COLO829 (cell line): ENCODE measurements around the gene IFT57.

ENCODE experiments used
- DNase-seq: peaks from one replicate; pipeline ENCODE4 v3.0.0; 2012; ENCODE audit warnings: low spot score

Gene IFT57

DNA sequence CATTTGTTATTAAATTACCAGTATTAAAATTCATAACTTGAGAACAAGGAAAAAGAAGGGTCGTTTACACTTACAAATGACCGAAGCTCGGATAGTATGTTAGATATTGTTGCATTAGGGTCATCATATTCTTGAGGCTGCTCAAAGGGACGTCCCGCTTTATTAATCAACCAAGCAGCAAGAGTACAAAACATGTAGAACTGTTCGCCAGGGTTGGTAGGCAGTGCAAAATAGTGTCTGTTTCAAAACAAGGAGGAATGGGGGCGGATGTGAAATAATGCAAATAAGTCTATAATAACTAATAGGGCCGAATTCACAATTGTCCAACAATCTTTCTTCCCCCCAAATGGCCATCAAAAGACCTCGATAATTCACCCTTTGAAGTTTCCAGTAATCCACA, 2.9 kb downstream of the IFT57 start:
- no peak for DNase-seq

DNA sequence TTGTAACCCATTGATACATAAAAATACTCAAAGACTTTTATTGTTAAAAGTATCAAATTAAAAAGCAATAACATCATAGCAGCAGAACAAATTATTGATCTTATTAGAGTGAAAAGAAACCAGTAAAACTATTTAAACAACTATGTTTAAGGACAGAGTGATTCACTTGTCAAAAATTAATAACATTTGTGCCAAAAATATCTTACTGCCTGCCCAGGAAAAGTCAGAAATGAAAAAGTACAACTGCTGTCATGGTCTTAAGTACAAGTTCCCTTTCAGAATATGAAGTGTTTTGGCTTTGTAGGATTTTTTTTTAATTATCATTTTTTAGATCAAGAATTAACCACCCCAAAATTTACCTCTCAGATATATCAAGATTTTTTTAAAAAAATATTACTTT, 3.4 kb downstream of the IFT57 start:
- no peak for DNase-seq

DNA sequence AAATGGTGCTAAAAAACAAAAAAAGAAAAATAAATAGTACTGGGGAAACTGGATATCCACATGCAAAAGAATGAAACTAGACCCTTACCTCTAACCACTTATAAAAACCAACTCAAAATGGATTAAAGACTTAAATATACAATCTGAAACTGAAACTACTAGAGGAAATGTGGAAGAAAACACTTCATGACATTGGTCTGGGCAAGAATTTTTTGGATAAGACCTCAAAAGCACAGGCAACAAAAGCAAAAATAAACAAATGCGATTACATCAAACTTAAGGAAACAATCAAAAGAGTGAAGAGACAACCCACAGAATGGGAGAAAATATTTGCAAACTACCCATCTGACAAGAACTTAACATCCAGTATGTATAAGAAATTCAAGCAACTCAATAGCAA, 6.4 kb downstream of the IFT57 start:
- no peak for DNase-seq

- no peak for DNase-seq
These were observed 12.6 kb downstream of the IFT57 start for GRCh38 chr3:108209579-108209978.

GRCh38 chr3:108208831-108209230, 13.4 kb downstream of the IFT57 start:
- DNase-seq: no peak

DNA sequence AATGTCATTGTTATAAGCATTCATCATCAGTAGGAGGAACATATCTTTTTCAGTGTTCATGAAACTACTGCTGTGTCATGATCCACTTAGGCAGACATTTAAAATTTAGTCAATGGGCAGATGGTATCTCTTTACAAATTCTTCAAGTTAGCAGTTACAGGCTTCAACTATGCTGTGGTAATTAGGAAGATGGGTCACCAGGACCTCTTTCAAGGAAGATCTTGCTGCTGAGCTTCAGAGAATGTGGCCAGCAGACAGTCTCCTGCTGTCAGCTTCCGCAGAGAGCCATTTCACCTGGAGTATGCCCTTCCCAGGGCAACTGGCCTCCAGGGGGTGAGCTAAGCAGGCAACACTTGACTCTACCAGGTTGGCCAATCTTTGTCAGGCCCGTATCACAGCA, 19.4 kb downstream of the IFT57 start:
- no peak for DNase-seq

DNA sequence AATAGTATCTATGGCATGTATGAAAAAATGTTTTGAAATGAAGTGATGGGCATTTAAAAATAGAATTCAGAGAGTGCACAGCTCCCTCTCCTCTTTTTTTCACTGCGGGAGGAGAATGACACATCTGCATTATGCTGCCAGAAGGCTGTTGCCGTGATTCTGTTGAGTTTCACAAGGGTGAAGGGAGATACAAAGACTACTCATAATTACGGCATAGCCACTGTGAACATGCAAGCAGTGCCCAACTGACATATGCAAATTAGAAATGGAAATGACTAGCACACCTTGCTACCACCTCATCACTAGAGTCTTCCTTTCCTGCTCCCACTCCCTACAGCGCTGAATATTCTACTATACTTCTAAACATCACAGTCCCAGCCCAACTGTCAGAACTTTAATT, 20.1 kb downstream of the IFT57 start:
- DNase-seq: no peak

- DNase-seq: no peak
These were observed 21.0 kb downstream of the IFT57 start for GRCh38 chr3:108201258-108201657.

- no peak for DNase-seq
These were observed 21.6 kb downstream of the IFT57 start for GRCh38 chr3:108200578-108200977.

DNA sequence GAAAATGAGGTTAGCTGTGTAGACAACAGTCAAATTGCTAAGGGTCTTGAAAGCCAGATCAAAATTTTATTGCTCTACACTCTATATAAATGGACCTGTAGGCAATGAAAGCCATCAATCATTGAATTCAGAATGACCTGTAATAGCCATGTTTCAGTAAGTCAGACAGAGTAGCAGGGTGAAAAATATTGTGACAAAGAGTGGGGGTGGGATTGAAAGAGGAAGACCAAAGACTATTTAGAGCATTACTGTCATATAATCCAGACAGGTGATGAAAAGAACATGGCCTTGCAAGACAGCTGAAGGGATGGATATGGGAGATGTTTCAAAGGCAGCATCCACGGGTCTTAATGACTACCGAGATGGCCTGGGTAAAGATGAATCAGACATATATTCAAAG, 22.2 kb downstream of the IFT57 start:
- no peak for DNase-seq

DNA sequence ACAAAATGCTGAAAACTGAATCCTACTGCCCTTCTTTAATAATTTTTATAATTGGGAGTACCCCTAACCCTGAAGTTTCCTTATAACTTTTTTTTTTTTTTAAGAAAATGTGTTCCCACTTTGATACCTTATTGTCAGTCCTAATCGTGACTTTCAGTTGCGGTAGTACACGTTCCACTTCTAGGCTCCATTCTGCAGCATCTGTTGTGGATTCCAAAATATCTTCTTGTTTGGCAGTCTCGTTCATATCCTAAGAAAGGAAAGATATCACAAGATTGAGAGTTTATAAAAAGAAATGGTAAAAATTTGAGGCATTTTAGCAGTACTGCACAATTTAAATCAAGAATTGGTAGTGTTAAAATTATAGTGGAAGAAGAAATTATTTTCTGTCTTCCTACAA, 30.8 kb downstream of the IFT57 start:
- no peak for DNase-seq

GRCh38 chr3:108190346-108190745, 31.9 kb downstream of the IFT57 start:
- DNase-seq: no peak

GRCh38 chr3:108189440-108189839, 32.8 kb downstream of the IFT57 start:
- no peak for DNase-seq

DNA sequence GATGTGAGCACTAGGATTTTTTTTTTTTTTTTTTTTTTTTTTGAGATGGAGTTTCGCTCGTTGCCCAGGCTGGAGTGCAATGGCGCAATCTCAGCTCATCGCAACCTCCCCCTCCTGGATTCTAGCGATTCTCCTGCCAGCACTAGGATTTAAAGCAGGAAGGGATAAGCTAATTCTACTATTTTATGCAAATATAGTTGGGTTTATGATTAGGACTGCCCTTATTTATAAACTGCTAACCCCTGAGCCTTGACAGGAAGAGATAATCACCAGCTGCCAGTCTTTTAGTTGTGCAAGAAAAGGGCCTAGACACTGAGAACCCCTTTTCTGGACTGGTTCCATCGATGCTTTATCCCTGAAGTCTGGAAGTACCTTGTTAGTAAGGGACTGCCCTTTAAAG, 36.7 kb downstream of the IFT57 start:
- DNase-seq: no peak

GRCh38 chr3:108184824-108185223, 37.4 kb downstream of the IFT57 start:
- DNase-seq: no peak

DNA sequence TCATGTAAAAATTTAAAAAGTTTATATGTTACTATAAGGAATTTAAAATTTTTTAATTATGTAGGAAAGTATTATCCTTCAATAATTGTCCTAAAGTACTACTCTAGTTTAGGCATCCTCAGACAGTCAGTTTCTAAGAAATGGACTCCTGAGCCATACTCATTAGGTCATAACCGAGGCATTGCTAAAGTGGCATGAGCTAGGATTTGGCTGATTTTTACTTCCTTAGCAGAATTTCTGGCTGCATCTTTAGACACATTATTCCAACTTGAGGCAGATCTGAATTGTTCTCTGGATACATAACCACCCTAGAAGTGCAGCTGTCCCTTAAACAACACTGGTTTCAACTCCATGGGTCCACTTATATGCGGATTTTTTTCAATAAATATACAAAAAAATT, 38.3 kb downstream of the IFT57 start:
- DNase-seq: no peak

DNA sequence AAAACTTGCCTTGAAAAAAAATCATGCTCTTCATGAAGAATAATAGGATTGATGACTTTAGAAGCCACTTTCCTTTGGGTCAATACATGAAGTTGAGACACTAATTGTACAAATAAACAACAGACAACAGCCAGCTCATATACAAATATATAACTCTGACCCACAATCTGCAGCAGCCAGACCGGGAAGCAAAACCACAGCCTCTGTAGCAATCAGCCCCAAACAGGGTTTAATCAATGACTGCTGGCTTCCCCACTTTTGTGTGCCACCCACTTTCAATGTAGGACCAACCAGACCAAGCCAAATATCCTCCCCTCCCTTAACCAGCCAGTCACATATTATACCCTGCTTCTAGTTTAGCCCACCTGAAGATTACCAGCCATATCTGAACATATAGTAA, 39.0 kb downstream of the IFT57 start:
- DNase-seq: no peak

DNA sequence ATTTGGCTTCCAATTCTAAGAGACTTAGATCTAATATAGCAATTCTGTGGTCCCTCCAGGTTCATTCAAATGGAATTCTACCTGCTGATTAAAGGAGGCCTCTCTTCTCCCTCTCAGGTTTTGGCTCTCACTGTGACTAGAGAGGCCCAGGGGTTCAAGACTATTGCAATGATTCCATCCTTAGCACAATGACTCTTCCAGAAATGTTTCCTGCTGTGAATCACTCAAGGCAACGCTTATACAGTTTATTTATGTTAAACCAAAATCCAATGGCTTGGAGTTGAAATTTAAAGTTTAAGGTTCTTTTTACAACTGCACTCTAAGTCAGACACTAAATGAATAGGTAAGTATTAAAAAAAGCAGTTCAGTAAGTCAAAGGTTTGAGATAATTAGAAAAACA, 39.9 kb downstream of the IFT57 start:
- DNase-seq: no peak

DNA sequence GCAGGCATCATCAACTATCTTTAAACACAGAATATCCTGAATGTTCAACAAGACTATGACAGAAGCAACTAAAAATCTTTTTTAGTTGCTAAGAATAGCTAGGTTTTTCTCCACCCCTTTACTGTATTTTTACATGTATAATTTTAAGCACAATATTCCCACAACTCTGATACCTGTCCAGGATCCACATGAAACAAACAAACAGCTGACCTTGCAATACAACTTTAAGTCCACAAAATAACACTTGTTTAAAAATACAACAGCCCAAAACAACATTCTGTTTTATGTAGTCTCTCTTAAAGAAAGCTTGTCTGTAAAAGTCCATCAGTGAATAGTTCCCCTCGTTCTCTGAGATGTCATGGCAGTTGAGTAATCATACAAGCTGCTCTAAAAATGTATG, 41.1 kb downstream of the IFT57 start:
- DNase-seq: no peak

DNA sequence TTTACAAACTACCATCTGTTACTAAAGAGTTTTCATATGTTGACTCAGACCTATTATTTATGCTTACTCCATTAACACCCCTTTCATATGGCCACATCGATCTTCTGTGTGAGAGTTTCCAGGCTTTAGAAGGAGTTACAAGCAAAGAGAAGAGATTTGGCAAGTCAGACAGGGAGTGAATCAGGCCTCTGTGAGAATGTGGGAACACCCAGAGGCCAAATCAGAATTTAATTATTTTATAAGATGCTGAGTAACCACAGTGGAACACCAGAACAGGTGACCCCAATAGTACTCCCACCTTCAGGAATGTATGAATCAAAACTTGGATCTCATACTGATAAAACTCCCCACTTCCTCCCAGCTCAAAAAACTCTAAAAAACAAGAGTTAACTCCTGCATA, 42.0 kb downstream of the IFT57 start:
- no peak for DNase-seq

- DNase-seq: no peak
These were observed 43.5 kb downstream of the IFT57 start for GRCh38 chr3:108178676-108179075.

- DNase-seq: no peak
These were observed 44.7 kb downstream of the IFT57 start for GRCh38 chr3:108177536-108177935.

DNA sequence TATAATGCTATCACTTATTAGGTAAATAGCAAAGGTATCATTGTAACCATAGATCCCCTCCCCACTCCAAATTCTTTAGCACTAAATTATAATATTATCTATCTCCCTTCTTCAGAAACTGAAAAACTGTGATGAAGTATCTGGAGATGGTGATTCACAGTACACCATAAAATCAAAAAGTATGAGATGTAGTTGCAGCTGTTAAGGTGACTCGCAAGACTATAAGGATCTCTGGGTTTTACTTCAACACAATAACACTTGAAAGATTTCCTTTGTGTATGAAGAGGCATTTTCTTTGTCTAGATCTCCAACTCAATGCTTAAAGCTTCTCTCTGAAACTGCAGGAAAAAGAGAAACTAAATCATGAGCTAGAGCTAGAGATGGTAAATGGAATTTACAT, 46.9 kb downstream of the IFT57 start:
- DNase-seq: no peak

GRCh38 chr3:108171106-108171505, 51.1 kb downstream of the IFT57 start:
- no peak for DNase-seq

DNA sequence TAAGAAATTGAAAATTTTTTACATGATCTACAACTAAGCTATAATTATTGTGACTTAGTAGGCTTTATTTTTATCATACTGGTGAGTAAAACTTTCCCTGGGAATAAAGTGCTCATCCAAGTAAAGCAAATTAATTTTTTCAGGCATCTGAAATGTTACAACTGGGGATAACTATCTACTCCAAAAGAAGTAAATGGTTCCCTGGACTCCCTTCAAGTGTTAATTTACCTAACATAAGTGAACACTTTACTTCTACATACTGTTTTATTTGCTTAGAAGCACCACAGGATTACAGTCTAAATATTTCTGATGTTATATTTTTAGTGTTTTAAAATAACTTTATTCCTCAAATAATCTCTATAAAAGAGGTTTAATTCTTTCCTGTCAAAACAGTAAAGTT, 57.8 kb downstream of the IFT57 start:
- no peak for DNase-seq
